Transverse colon (tissue), 4 donors: ENCODE data around the gene KRCC1. TPM values are rescaled to one million over a fixed set of nuclear protein-coding genes. Genes with fewer than 3 reads are reported as not detected.
"Not testable (repeated sequence)": the region's sequence is repeated elsewhere in the genome, so short reads cannot be mapped to it uniquely, and the experiment has no call there.

Source experiments
- DNase-seq: peaks from one replicate; pipeline ENCODE4 v3.0.0-alpha.2; 2019
- H3K27ac ChIP-seq, 4 donors: fragments of 200-600 bp; sonication (generic); 2 replicates each; pipeline ENCODE4 v1.5.1; 2016 to 2018; ENCODE audit warnings: inconsistent platforms in 4 of 4
- H3K27me3 ChIP-seq: fragments of 200-600 bp; sonication (generic); 2 replicates; pipeline ENCODE4 v1.5.1; 2017; ENCODE audit warnings: inconsistent platforms
- H3K36me3 ChIP-seq, 4 donors: fragments of 200-600 bp; sonication (generic); 2 replicates each; pipeline ENCODE4 v1.5.1; 2017 to 2019; ENCODE audit warnings: inconsistent platforms in 4 of 4
- H3K4me1 ChIP-seq, 4 donors: fragments of 200-600 bp; sonication (generic); 2 replicates each; pipeline ENCODE4 v1.5.1; 2017 to 2020; ENCODE audit warnings: inconsistent platforms in 4 of 4
- H3K4me3 ChIP-seq, 4 donors: fragments of 200-600 bp; sonication (generic); 1 replicate in 1 of 4; 2 replicates in 3 of 4; pipeline versions ENCODE4 v1.5.1 to v1.6.1; 2017 to 2019; ENCODE audit warnings: inconsistent platforms in 4 of 4
- H3K9me3 ChIP-seq, 2 donors: fragments of 200-600 bp; sonication (generic); 2 replicates each; pipeline ENCODE4 v1.5.1; 2017 to 2019; ENCODE audit warnings: inconsistent platforms in 2 of 2
- EP300 ChIP-seq: sonication (generic); formaldehyde crosslinking; IDR thresholded peaks from one replicate; pipeline ENCODE4 v1.6.1; 2017; ENCODE audit warnings: antibody characterized with exemption, low read depth
- POLR2A ChIP-seq: fragments of 450-650 bp; IDR thresholded peaks from one replicate; pipeline ENCODE4 v1.6.1; 2016; ENCODE audit warnings: antibody characterized with exemption, mild to moderate bottlenecking, moderate library complexity
- POLR2AphosphoS5 ChIP-seq, 3 donors: sonication (generic); formaldehyde crosslinking; IDR thresholded peaks; one replicate each; pipeline ENCODE4 v1.6.1; 2016; ENCODE audit warnings: antibody characterized with exemption in 3 of 3
- WGBS, 2 donors: methylation state at CpG; one replicate each; pipeline ENCODE4 v1.1.5; 2018; ENCODE audit warnings: low coverage in 1 of 2; 5-methylcytosine and 5-hydroxymethylcytosine counted together
- in situ Hi-C, 4 donors: fragments of 200-750 bp; cut with MboI; loops; one replicate each; pipeline versions ENCODE4 v1.15.0 to v1.15.1; 2017; ENCODE audit warnings: low sequenced_read_pairs in 3 of 4, low pct_ligation_motif_present in 1 of 4, low pct_unique_long_range_greater_than_20kb in 1 of 4
- intact Hi-C: fragments of 100-400 bp; cut with DNase I; formaldehyde crosslinking; loops from one replicate; pipeline ENCODE4 v1.15.1; 2023; ENCODE audit warnings: low total_unique reads
- total RNA-seq, 4 donors: library from RNA; depleted of rRNA; stranded (reverse); fragments of >200 nt; gene quantifications; one replicate each; pipeline ENCODE4 v1.1.0, GENCODE V29; 2016
- TF ChIP-seq, protein P1 (sequence below), 5 experiments: fragments of 200-600 bp in 3 of 5; fragments of 450-650 bp in 2 of 5; sonication (generic) in 3 of 5; IDR thresholded peaks; 1 replicate in 2 of 5; 2 replicates in 3 of 5; pipeline ENCODE4 v1.5.1; 2016 to 2017; ENCODE audit warnings: antibody characterized with exemption in 5 of 5, inconsistent platforms in 3 of 5, mild to moderate bottlenecking in 2 of 5, moderate library complexity in 1 of 5

KRCC1 gene
- total RNA-seq, 4 donors from 2014 or later = 12.3 to 40.6 (median 27.6) TPM

DNA sequence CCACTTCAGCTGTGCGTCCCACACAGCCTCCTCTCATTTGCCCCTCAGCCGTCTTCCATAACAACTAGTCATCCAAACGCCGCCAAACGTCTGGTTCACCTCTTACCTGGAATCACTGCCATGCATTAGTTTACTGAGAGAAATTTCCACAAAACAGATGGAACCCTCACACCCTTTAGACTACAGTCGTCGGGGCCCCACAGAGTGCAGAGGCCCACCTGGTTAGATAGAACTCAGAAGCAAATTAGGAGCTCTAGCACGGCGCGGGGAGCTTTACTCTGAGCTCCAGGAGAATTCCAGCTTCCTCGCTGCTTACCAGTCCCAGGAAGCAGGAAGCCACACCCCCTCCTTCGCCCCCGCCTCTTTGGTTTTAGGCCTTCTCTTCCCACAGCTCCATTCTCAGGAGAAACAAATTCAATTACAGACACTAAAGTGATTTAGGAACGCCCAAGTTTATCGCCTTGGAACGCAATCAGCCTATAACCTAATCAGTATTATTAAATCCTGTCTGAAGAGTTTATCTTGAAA, 48.6 kb downstream of the KRCC1 start:
- no peak for DNase-seq
- H3K4me3 ChIP-seq = no peak overlapping the region
- in situ Hi-C loops = no loop called here
- TF ChIP-seq EP300 (no peak), POLR2A (no peak), POLR2AphosphoS5 (IDR thresholded peaks at IDR 0.05) (no peak)
- TF ChIP-seq, protein P1, sequence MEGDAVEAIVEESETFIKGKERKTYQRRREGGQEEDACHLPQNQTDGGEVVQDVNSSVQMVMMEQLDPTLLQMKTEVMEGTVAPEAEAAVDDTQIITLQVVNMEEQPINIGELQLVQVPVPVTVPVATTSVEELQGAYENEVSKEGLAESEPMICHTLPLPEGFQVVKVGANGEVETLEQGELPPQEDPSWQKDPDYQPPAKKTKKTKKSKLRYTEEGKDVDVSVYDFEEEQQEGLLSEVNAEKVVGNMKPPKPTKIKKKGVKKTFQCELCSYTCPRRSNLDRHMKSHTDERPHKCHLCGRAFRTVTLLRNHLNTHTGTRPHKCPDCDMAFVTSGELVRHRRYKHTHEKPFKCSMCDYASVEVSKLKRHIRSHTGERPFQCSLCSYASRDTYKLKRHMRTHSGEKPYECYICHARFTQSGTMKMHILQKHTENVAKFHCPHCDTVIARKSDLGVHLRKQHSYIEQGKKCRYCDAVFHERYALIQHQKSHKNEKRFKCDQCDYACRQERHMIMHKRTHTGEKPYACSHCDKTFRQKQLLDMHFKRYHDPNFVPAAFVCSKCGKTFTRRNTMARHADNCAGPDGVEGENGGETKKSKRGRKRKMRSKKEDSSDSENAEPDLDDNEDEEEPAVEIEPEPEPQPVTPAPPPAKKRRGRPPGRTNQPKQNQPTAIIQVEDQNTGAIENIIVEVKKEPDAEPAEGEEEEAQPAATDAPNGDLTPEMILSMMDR (IDR thresholded peaks at IDR 0.05) = no peak
- intact Hi-C loops = no loop called here
- H3K27me3 ChIP-seq = peaks cover 3% of the 10 kb centered on the region
- H3K27ac ChIP-seq = no peak overlapping the region
- 89 to 96% methylated on average over 9 to 16 of the region's 16 CpGs for WGBS, 2 donors
- no peaks in the 10 kb centered on the region for H3K9me3 ChIP-seq
- no peaks in the 10 kb centered on the region for H3K36me3 ChIP-seq
- peaks cover 0 to under 1% (median 0%) of the 10 kb centered on the region in 4 donors for H3K4me1 ChIP-seq

DNA sequence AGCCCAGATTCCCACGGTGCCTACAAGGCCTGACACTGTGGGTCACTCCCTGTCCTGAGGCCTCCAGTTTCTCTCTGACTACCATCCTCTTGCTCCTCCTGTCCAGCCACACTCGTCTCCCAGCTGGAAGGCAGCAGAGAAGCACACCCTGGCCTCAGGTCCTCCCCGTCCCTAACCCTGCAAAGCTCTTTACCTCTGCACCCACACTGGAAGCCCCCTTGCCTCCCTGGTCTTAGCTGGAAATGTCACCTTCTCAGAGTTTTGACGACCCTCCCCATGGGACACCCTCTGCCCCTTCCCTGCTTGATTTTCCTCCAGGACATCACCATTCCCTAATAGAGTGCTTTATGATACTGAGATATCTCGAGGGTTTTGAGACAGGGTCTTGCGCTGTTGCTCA, 49.8 kb downstream of the KRCC1 start:
- Histone ChIP-seq H3K4me1 (peaks cover 0 to 5% (median 0%) of the 10 kb centered on the region in 4 donors), H3K4me3 (no peak overlapping the region), H3K27me3 (peaks cover 3% of the 10 kb centered on the region), H3K27ac (no peak overlapping the region), H3K9me3 (no peaks in the 10 kb centered on the region), H3K36me3 (no peaks in the 10 kb centered on the region)
- WGBS, 2 donors = 71 to 83% methylated on average over 1 to 6 of the region's 6 CpGs
- no peak for DNase-seq
- intact Hi-C loops = no loop called here
- in situ Hi-C loops = no loop called here
- no peak for TF ChIP-seq POLR2A
- TF ChIP-seq, protein P1 (IDR thresholded peaks at IDR 0.05) = no peak
- no peak for TF ChIP-seq POLR2AphosphoS5 (IDR thresholded peaks at IDR 0.05)
- no peak for TF ChIP-seq EP300

DNA sequence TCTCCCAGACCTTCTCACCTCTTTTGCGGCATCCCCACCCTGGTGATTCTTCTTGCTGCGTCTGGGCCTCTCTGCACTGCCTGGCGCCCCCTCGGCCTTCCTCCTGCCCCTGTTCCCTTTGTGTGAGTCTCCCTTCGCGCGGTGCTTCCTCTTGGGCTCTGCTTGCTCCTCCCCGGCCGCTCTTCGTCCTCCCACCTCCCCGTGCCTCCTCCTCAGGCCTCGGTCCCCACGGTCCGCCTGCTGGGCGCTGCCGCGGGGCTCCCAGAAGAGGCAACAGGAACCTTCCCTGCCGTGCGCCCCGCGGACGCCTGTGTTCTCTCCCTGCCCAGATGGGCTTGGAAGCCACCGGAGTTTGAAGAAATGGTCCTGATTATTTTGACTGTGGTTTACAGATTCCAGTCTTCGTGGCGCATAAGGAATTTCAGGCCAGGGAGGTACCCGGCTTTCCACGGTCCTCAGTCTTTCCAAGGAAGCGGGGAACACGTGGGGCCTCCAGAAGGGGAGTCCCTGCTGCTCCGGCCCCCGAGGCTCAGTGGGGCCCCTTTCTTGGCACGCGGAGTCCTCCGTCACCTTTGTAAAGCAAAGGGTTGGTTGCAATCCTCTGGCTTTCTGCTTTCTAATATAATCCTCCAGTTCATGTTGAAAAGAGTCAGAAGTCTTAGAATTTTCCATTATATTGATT, 52.4 kb downstream of the KRCC1 start:
- peaks cover 3% of the 10 kb centered on the region for H3K27me3 ChIP-seq
- H3K36me3 ChIP-seq = no peaks in the 10 kb centered on the region
- H3K9me3 ChIP-seq = no peaks in the 10 kb centered on the region
- no peak overlapping the region for H3K27ac ChIP-seq
- 50 to 66% methylated on average over 4 to 34 of the region's 34 CpGs for WGBS, 2 donors
- TF ChIP-seq POLR2AphosphoS5 (IDR thresholded peaks at IDR 0.05) (no peak), EP300 (no peak), POLR2A (no peak)
- TF ChIP-seq, protein P1 (IDR thresholded peaks at IDR 0.05) = no peak
- H3K4me3 ChIP-seq = no peak overlapping the region
- in situ Hi-C loops = no loop called here
- H3K4me1 ChIP-seq = peaks cover 0 to 5% (median 0%) of the 10 kb centered on the region in 4 donors
- DNase-seq = no peak
- intact Hi-C loops = no loop called here

DNA sequence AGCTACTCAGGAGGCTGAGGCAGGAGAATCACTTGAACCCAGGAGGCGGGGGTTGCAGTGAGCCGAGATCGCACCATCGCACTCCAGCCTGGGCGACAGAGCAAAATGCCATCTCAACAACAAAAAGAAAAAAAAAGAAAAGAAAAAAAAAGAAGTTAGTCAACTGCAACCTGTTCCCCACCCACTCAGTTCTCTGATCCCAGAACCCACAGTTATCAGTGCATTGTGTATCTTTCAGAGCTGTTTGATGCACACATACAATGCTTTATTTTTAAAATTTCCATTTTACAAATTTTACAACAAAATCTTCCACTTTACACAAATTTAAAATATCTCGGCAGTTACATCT, 53.2 kb downstream of the KRCC1 start:
- in situ Hi-C loops = no loop called here
- Histone ChIP-seq H3K9me3 (no peaks in the 10 kb centered on the region), H3K27ac (no peak overlapping the region), H3K36me3 (no peaks in the 10 kb centered on the region), H3K4me1 (peaks cover 0 to 5% (median 0%) of the 10 kb centered on the region in 4 donors), H3K4me3 (no peak overlapping the region), H3K27me3 (peaks cover 3% of the 10 kb centered on the region)
- no peak for DNase-seq
- intact Hi-C loops = no loop called here
- 93% methylated on average over 2 to 6 of the region's 6 CpGs for WGBS, 2 donors
- TF ChIP-seq EP300 (no peak), POLR2AphosphoS5 (IDR thresholded peaks at IDR 0.05) (no peak), POLR2A (no peak)
- TF ChIP-seq, protein P1 (IDR thresholded peaks at IDR 0.05) = no peak

DNA sequence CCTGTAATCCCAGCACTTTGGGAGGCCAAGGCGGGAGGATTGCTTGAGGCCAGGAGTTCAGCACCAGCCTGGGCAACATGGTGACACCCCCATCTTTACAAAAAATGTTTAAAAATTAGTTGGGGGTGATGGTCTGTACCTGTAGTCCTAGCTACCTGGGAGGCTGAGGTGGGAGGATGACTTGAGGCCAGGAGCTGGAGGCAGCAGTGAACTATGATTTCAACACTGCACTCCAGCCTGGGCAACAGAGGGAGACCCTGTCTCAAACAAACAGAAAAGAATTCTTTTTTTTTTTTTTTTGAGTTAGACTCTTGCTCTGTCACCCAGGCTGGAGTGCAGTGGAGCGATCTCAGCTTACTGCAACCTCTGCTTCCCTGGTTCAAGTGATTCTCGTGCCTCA, 55.1 kb downstream of the KRCC1 start:
- H3K4me1 ChIP-seq, H3K9me3 ChIP-seq, in situ Hi-C loops, DNase-seq, H3K4me3 ChIP-seq, H3K36me3 ChIP-seq, H3K27me3 ChIP-seq, intact Hi-C loops, H3K27ac ChIP-seq: not testable (repeated sequence)
- WGBS, 2 donors = 59 to 88% methylated on average over 1 to 3 of the region's 3 CpGs
